ENCODE measurements around the gene SLC29A1. TPM values are rescaled to one million over a fixed set of nuclear protein-coding genes. Genes with fewer than 3 reads are reported as not detected.

Gene SLC29A1
- total and polyA plus RNA-seq, 2 of the 8 experiments (the other 6 are each of a cell fraction or from before 2014, with no cell fraction given): 187 to 558 TPM

DNA sequence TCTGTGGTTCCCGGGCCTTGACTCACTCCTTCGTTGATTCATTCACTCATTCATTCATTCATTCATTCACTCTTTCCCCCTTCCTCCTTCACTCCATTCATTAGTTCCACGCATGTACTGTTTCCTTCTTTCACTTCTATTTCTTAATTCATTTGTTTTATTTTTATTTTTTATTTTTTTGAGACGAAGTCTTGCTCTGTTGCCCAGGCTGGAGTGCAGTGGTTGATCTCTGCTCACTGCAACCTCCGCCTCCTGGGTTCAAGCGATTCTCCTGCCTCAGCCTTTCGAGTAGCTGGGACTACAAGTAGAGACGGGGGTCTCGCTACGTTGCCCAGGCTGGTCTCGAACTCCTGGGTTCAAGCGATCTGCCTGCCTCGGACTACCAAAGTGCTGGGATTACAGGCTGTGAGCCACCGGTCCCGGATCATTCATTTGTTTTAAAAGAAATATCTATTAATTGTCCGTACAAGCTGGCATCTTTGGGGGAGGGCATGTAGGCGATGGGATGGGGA is 42.4 kb downstream of the SLC29A1 start (continued):
- TF ChIP-seq, protein P1, sequence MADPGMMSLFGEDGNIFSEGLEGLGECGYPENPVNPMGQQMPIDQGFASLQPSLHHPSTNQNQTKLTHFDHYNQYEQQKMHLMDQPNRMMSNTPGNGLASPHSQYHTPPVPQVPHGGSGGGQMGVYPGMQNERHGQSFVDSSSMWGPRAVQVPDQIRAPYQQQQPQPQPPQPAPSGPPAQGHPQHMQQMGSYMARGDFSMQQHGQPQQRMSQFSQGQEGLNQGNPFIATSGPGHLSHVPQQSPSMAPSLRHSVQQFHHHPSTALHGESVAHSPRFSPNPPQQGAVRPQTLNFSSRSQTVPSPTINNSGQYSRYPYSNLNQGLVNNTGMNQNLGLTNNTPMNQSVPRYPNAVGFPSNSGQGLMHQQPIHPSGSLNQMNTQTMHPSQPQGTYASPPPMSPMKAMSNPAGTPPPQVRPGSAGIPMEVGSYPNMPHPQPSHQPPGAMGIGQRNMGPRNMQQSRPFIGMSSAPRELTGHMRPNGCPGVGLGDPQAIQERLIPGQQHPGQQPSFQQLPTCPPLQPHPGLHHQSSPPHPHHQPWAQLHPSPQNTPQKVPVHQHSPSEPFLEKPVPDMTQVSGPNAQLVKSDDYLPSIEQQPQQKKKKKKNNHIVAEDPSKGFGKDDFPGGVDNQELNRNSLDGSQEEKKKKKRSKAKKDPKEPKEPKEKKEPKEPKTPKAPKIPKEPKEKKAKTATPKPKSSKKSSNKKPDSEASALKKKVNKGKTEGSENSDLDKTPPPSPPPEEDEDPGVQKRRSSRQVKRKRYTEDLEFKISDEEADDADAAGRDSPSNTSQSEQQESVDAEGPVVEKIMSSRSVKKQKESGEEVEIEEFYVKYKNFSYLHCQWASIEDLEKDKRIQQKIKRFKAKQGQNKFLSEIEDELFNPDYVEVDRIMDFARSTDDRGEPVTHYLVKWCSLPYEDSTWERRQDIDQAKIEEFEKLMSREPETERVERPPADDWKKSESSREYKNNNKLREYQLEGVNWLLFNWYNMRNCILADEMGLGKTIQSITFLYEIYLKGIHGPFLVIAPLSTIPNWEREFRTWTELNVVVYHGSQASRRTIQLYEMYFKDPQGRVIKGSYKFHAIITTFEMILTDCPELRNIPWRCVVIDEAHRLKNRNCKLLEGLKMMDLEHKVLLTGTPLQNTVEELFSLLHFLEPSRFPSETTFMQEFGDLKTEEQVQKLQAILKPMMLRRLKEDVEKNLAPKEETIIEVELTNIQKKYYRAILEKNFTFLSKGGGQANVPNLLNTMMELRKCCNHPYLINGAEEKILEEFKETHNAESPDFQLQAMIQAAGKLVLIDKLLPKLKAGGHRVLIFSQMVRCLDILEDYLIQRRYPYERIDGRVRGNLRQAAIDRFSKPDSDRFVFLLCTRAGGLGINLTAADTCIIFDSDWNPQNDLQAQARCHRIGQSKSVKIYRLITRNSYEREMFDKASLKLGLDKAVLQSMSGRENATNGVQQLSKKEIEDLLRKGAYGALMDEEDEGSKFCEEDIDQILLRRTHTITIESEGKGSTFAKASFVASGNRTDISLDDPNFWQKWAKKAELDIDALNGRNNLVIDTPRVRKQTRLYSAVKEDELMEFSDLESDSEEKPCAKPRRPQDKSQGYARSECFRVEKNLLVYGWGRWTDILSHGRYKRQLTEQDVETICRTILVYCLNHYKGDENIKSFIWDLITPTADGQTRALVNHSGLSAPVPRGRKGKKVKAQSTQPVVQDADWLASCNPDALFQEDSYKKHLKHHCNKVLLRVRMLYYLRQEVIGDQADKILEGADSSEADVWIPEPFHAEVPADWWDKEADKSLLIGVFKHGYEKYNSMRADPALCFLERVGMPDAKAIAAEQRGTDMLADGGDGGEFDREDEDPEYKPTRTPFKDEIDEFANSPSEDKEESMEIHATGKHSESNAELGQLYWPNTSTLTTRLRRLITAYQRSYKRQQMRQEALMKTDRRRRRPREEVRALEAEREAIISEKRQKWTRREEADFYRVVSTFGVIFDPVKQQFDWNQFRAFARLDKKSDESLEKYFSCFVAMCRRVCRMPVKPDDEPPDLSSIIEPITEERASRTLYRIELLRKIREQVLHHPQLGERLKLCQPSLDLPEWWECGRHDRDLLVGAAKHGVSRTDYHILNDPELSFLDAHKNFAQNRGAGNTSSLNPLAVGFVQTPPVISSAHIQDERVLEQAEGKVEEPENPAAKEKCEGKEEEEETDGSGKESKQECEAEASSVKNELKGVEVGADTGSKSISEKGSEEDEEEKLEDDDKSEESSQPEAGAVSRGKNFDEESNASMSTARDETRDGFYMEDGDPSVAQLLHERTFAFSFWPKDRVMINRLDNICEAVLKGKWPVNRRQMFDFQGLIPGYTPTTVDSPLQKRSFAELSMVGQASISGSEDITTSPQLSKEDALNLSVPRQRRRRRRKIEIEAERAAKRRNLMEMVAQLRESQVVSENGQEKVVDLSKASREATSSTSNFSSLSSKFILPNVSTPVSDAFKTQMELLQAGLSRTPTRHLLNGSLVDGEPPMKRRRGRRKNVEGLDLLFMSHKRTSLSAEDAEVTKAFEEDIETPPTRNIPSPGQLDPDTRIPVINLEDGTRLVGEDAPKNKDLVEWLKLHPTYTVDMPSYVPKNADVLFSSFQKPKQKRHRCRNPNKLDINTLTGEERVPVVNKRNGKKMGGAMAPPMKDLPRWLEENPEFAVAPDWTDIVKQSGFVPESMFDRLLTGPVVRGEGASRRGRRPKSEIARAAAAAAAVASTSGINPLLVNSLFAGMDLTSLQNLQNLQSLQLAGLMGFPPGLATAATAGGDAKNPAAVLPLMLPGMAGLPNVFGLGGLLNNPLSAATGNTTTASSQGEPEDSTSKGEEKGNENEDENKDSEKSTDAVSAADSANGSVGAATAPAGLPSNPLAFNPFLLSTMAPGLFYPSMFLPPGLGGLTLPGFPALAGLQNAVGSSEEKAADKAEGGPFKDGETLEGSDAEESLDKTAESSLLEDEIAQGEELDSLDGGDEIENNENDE (IDR thresholded peaks at IDR 0.05; ENCODE audit: insufficient replicate concordance, low read length): no peak
- TF ChIP-seq HDAC6 (IDR thresholded peaks at IDR 0.05; ENCODE audit: low read depth, low read length): no peak
- no peak for TF ChIP-seq EP300 (IDR thresholded peaks at IDR 0.05; ENCODE audit: borderline replicate concordance in 1 of 2, low read depth in 2 of 2, low read length in 2 of 2)
- TF ChIP-seq GABPA (IDR thresholded peaks at IDR 0.05; ENCODE audit: borderline replicate concordance, insufficient read depth, low read length): no peak
- no peak for TF ChIP-seq RFX5 (IDR thresholded peaks at IDR 0.05; ENCODE audit: borderline replicate concordance, low read depth, low read length)
- TF ChIP-seq SIN3A (conservative IDR thresholded peaks at IDR 0.05 in 1 of 2, IDR thresholded peaks at IDR 0.05 in 1 of 2; ENCODE audit: low read depth in 1 of 2, low read length in 2 of 2): no peak
